T-helper 9 cell (primary cell): Measurements from ENCODE around the gene CPT1A.
A peak's percentile ranks its signal among the peaks of the same experiment; 100 is the strongest.
"Not testable (repeated sequence)": the region's sequence is repeated elsewhere in the genome, so short reads cannot be mapped to it uniquely, and the experiment has no call there.

Experiments
- DNase-seq: peaks from one replicate; pipeline ENCODE4 v3.0.0-alpha.2; 2020
- total RNA-seq, 2 donors: gene quantifications; one replicate each; lab custom pipeline; 2026; lab: John Stamatoyannopoulos, UW

Gene CPT1A
- 41.5 to 76.0 reads per million in 2 donors for total RNA-seq

- peak; percentile 61 for DNase-seq
Measured at GRCh38 chr11:68841718-68842426, at the start of gene CPT1A. CPT1A (minus strand) TSS chr11:68841916; CDS start chr11:68815474, 26,442 bp downstream.

- no peak for DNase-seq
Measured at GRCh38 chr11:68890490-68891231, 48.9 kb upstream of the CPT1A start.

- no peak for DNase-seq
Measured at GRCh38 chr11:68889948-68890446, 48.3 kb upstream of the CPT1A start.

- DNase-seq: not testable (repeated sequence)
Measured at GRCh38 chr11:68884827-68885226, 43.1 kb upstream of the CPT1A start.

- DNase-seq: no peak
Measured at GRCh38 chr11:68882391-68882790, 40.7 kb upstream of the CPT1A start.

- no peak for DNase-seq
Measured at GRCh38 chr11:68881320-68881719, 39.6 kb upstream of the CPT1A start.

GRCh38 chr11:68880851-68881250, 39.1 kb upstream of the CPT1A start:
- no peak for DNase-seq

- DNase-seq: no peak
Measured at GRCh38 chr11:68878022-68878421, 36.3 kb upstream of the CPT1A start.

- no peak for DNase-seq
Measured at GRCh38 chr11:68872216-68873003, 30.7 kb upstream of the CPT1A start.

GRCh38 chr11:68870470-68870869, 28.8 kb upstream of the CPT1A start:
- DNase-seq: no peak

- DNase-seq: no peak
Measured at GRCh38 chr11:68868221-68868835, 26.6 kb upstream of the CPT1A start.

GRCh38 chr11:68867066-68867465, 25.4 kb upstream of the CPT1A start:
- no peak for DNase-seq

GRCh38 chr11:68865241-68865640, 23.5 kb upstream of the CPT1A start:
- no peak for DNase-seq

GRCh38 chr11:68863553-68864265, 22.0 kb upstream of the CPT1A start:
- no peak for DNase-seq

- DNase-seq: no peak
Measured at GRCh38 chr11:68862421-68862820, 20.7 kb upstream of the CPT1A start.

- no peak for DNase-seq
Measured at GRCh38 chr11:68859123-68859522, 17.4 kb upstream of the CPT1A start.

GRCh38 chr11:68857037-68857586, 15.4 kb upstream of the CPT1A start:
- DNase-seq: no peak

- DNase-seq: not testable (repeated sequence)
Measured at GRCh38 chr11:68856425-68857030, 14.8 kb upstream of the CPT1A start.

- DNase-seq: no peak
Measured at GRCh38 chr11:68855205-68855981, 13.7 kb upstream of the CPT1A start.

GRCh38 chr11:68854273-68854958, 12.7 kb upstream of the CPT1A start:
- no peak for DNase-seq
